Stimulated activated CD8-positive, alpha-beta memory T cell treated with anti-CD3 and anti-CD28 coated beads, Interleukin-15, amount 100 ng/mL, for 24 hours (primary cell): ENCODE measurements around the gene ERLEC1.
"Not testable (repeated sequence)": the region's sequence is repeated elsewhere in the genome, so short reads cannot be mapped to it uniquely, and the experiment has no call there.

Experiments
- DNase-seq: peaks from one replicate; pipeline ENCODE4 v3.0.0-alpha.2; 2020; ENCODE audit warnings: low read depth

ERLEC1 gene

DNA sequence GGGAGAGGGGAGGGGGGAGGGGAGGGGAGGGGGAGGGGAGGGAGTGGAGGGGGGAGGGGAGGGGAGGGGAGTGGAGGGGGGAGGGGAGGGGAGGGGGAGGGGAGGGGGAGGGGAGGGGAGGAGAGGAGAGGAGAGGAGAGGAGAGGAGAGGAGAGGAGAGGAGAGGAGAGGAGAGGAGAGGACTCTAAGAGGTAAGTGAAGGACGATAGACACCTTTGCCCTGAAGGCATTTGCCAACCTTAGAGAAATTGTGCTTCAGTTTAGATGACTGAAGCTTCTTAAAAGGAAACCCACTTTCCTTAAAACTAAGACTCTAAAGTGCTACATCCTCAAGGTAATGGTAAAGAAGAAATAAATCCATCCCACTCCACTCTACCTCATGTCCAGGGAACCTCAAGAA lies 53.7 kb downstream of the ERLEC1 start:
- no peak for DNase-seq

DNA sequence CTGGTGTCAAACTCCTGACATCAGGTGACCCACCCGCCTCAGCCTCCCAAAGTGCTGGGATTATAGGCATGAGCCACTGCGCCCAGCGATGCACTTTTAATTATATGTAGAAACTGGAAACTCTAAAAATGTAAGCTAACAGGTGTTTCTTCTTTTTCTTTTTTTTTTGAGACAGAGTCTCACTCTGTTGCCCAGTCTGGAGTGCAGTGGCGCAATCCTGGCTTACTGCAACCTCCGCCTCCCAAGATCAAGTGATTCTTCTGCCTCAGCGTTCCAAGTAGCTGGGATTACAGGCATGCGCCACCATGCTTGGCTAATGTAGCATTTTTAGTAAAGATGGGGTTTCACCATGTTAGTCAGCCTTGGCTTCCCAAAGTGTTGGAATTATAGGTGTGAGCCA lies 54.8 kb downstream of the ERLEC1 start:
- not testable (repeated sequence) for DNase-seq

DNA sequence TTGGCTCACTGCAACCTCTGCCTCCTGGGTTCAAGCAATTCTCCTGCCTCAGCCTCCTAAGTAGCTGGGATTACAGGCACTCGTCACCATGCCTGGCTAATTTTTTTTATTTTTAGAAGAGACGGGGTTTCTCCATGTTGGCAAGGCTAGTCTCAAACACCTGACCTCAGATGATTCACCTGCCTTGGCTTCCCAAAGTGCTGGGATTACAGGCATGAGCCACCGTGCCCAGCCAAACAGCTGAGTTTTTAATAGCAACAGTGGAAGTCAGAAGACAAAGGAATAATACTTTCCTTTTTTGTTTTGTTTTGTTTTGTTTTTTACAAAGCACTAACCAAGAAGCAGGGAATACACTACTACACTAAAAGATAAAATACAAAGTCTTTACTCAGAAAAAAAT lies 56.0 kb downstream of the ERLEC1 start:
- DNase-seq = no peak

DNA sequence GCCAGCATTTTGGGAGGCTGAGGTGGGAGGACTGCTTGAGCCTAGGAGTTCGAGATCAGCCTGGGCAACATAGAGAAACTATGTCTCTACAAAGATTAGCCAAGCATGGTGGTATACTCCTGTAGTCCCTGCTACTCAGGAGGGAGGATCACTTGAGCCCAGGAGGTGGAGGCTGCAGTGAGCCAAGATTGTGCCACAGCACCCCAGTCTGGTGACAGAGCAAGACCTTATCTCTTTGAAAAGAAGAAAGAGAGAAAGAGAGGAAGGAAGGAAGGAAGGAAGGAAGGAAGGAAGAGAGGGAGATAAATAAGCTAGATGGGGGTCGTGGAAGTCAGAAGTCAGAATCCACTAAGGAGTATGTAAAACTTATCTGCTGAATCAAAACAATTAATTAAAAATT lies 56.8 kb downstream of the ERLEC1 start:
- DNase-seq = no peak

DNA sequence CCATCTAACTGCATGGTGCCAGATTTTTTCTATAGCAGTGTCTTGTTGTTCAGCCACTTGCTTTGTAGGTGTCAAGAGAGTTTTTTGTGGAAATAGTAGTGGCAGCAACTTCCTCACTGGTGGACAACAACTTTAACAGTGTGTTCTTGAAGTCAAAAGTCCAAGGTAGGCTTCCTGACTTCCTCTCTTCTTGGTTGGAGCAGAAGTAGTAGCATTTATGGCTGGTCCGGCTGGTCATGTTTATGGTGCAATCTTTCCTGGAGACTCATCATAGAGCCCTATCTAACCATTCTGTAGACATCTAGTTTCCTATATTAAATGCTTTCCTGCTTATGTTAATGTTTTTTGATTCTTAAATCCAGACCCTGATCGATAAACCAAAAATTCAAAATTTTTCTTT lies 61.2 kb downstream of the ERLEC1 start:
- DNase-seq = no peak

DNA sequence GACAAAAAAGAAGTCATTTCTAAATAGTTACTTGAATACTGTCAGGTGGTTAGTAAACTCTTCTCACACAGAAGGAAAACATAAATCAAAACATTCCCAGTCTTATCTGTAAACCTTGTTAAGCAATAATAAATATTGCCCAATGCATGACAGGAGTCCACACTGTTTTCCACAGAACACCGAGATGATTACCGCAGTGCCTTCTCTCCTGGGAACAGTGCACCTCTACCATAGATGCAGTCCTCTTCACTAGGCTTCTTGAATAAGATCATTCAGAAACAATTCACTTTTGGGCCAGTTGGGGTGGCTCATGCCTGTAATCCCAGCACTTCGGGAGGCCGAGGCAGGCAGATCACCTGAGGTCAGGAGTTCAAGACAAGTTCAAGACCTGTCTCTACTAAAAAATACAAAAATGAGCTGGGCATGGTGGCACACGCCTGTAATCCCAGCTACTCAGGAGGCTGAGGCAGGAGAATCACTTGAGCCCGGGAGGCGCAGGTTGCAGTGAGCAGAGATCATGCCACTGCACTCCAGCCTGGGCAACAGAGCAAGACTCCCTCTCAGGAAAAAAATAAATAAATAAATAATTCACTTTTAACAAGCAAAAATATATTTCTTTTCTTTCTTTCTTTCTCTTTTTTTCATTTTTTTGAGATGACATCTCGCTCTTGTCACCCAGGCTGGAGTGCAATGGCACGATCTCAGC lies 64.4 kb downstream of the ERLEC1 start:
- DNase-seq = not testable (repeated sequence)

DNA sequence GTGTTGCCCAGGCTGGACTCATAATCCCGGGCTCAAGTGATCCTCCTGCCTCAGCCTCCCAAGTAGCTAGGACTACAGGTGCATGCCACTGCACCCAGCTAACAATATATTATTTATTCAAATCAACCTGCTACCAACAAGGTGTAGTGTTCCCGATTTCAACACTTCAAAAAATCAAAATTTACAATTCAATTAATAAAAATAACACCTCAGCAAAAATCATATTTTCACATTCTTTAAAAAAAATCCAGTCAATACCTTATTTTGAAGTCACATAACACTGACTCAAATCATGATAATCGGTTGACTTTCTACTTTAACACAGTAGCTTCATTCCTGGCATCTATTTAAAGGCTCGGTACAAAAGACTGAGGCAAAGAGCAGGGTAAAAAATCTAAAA lies 65.7 kb downstream of the ERLEC1 start:
- no peak for DNase-seq

DNA sequence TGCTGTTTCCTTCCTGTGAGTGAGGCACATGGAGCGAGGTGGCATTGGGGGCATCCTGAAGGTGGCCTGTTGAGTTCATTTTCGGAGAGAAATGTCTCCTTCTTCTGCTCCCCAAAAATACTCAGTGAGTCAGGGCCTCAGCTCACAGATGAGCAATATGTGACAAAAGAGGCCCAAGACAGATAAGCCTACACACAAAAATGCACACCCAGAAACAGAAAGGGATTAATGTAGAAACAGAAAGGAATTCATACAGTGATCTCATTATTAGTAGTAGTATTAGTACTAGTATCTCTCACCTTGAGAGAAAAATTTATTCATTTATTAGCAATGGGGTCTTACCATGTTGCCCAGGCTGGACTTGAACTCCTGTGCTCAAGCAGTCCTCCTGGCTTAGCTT lies 67.8 kb downstream of the ERLEC1 start:
- DNase-seq = no peak

DNA sequence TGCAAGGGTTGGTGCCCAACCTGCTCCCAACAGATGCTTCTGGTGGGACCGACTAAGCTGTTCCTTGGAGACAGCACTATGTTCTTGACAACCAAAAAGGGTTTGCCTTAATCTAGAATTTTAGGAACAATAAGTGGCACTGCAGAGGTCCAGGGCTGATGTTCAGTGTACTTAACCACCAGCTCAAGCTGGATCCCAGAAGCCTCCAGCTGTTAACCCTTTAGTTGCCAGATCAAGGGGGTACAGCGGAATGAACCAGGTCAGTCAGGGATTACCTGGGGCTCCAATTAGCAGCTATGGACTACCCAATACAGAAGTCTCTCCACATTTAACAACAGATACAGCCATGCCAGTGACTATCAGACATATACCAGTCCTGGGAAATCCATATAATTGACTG lies 69.4 kb downstream of the ERLEC1 start:
- no peak for DNase-seq

DNA sequence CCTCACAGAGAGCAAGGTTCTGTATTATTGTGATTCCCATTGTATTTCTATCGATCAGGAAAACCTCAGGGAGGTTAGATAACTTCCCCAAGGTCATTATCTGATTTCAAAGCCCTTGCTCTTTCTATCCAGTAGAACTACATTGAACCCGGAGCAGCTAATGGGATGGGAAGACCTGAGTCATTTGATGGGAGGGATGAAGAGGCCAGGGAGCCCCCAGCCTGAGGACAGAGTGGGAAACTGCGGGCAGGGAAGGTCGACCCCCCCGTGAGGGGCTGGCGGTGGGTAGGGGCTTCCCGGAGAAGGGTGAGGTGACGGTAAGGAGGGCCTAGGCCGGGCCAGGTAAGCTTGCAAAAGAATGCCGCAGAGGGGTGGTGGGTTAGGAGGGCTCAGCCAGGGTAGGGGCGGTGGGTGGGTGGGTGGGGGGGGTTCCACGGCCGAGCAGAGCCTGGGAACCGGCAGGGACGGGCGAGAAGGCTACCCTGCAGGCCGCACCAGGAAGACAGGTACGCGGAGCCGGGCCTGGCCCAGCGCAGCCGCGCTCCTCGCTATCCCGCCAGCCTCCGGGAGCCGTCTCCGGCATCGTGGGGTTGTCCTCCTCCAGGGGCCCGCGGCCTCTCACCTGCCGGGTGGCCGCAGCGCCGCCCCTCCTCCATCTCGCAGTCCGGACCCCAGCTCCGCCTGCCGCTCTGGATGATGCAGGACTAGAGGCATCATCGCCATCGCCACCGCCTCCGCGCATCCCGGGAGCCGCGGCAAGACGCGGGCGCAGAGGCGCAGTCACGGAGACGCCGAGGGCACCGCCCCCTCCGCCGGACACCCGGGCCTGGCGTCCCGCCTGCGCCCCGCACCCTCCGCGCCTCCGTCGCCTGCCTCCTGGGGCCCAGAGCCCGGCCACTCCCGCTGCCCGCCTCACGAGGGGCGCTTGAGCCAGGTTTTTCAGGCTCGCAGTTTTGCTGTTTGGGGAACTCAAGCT lies 72.7 kb downstream of the ERLEC1 start, which contains the start of gene GPR75:
TSS of gene GPR75 (minus strand) at position 762 of the 976 bp plus-strand sequence. CDS start 5,211 bp downstream, outside the sequence.
- DNase-seq = no peak

DNA sequence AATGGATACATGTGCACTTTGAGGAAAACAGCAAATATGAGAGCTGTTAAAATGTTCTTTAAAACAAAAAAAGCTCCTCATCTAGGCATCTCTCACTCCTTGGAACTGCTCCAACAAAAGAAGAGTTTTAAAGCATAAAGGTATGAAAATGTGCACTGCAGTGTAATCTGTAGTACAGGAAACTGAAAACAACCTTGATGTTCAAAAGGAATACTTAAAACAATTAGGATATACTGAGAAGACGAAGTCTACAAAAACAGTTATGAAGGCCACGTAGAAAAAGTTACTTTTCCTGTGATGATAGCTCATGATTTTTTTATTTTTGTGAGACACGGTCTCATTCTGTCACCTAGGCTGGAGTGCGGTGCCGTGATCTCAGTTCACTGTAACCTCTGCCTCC lies 75.0 kb downstream of the ERLEC1 start:
- DNase-seq = no peak

DNA sequence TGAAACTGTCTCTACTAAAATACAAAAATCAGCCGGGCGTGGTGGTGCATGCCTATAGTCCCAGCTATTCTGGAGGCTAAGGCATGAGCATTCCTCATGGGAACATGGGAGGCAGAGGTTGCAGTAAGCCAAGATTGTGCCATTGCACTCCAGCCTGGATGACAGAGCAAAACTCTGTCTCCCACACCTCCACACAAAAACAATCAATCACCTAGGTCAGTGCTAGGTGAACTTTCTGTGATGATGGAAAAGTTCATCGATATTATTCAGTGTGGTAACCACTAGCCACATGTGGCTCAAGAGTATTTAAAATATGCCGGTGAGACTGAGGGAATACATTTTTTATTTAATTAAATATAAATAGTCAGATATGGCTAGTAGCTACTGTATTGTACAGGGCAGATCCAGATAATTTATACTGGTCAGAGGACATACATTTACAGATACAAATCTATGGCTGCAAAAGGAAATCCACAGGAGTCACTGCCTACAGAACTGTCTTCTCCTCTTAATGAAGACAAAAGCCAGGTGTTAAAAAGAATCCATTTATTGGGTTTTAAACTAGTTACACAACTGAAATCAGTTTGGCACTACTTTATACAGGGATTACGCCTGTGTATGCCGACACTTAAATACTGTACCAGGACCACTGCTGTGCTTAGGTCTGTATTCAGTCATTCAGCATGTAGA lies 76.8 kb downstream of the ERLEC1 start:
- DNase-seq = no peak

DNA sequence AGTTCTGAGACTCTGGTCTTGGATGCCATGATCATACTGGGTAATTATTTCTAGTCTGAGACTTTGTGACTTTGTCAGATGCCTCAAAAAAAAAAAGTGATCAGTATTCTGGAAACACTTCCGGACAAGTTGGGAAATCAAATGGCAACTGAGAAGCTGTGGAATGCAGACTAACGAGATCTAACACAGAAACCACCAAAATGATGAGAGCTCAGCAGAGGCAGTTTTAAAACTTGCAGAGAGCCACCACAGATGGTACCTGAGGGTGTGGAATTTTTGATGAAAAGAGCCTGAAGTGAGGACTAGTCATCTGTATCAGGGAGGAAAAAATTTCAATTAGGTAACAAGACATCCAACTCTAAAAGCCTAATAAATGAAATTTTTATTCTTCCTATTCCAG lies 78.4 kb downstream of the ERLEC1 start:
- DNase-seq = no peak

DNA sequence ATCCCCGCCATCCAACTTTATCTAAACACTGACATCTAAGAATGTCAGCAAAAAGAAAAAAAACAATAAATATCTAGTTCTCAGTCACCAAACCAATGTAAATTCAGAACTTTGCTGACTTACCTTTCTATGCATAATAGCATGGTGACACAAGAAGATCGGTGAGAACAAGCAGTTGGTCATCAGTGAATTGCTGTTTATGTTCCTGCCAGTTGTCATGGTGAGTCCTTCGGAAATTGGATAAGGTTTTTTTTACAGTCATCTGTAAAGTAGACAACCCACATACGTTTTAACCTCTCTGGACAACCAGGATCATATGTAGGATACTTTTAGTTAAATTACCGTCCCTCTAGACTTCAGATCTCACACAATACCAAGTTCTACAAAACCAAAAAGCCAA lies 79.1 kb downstream of the ERLEC1 start:
- no peak for DNase-seq

DNA sequence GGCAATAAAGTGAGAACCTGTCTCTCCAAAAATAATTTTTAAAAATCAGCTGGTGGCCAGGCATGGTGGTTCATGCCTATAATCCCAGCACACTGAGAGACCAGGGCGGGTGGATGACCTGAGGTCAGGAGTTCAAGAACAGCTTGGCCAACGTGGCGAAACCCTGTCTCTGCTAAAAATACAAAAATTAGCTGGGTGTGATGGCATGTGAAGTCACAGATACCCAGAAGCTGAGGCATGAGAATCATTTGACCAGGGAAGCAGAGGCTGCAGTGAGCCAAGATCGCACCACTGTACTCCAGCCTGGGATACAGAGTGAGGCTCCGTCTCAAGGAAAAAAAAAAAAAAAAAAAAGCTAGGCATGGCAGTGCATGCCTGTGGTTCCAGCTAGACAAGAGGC lies 80.3 kb downstream of the ERLEC1 start:
- no peak for DNase-seq

DNA sequence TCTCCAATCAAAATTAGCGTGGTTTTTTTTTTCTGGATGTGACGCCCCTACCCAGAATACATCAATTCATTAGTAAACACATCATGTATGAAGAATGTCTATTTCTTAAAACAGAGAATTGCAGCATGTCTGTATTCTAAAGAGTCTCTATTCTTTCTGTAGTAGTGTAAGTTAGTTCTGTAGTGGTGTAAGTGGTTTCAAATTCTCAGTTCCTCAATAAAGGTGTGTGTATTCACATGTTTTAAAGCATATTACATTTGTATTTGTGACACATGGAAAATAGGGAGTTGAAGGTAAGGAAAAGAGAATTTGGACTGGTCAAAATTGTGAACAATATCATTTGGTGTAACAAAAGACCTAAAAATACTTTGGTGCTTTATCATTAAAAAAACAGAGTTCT lies 80.9 kb downstream of the ERLEC1 start:
- no peak for DNase-seq
